Aorta (tissue), 5 donors: ENCODE results near the gene C4orf50. TPM values are rescaled to one million over a fixed set of nuclear protein-coding genes. Genes with fewer than 3 reads are reported as not detected.
A peak's percentile ranks its signal among the peaks of the same experiment; 100 is the strongest.

Source experiments
- ATAC-seq: fragments of 200-7000 bp; cut with Tn5 transposase; one replicate; pipeline ENCODE4 v1.9.1; 2022; ENCODE audit warnings: moderate library complexity; ENCODE audit not compliant: low FRiP score
- DNase-seq, 2 donors: peaks; one replicate each; pipeline ENCODE4 v3.0.0-alpha.2; 2020
- H3K27ac ChIP-seq, 2 donors: one replicate each; pipeline ENCODE4 v1.5.1; 2013; ENCODE audit warnings: low read length in 2 of 2, mild to moderate bottlenecking in 2 of 2, moderate library complexity in 2 of 2, control low read depth in 1 of 2, inconsistent platforms in 1 of 2, low read depth in 1 of 2
- H3K27me3 ChIP-seq, 2 donors: one replicate each; pipeline ENCODE4 v1.6.1; 2013; ENCODE audit warnings: control low read depth in 1 of 2, low read length in 1 of 2, mild to moderate bottlenecking in 1 of 2, moderate library complexity in 1 of 2; ENCODE audit not compliant: insufficient read depth in 2 of 2, control insufficient read depth in 1 of 2
- H3K36me3 ChIP-seq, 2 donors: one replicate each; pipeline ENCODE4 v1.6.1; 2013; ENCODE audit warnings: control low read depth in 1 of 2, low read length in 1 of 2, mild to moderate bottlenecking in 1 of 2; ENCODE audit not compliant: insufficient read depth in 2 of 2, control insufficient read depth in 1 of 2
- H3K4me1 ChIP-seq, 2 donors: one replicate each; pipeline ENCODE4 v1.6.1; 2013; ENCODE audit warnings: low read length in 2 of 2, control low read depth in 1 of 2, mild to moderate bottlenecking in 1 of 2, moderate library complexity in 1 of 2; ENCODE audit not compliant: insufficient read depth in 2 of 2, control insufficient read depth in 1 of 2
- H3K4me3 ChIP-seq, 2 donors: one replicate each; pipeline ENCODE4 v1.5.1; 2013; ENCODE audit warnings: low read length in 2 of 2, control low read depth in 1 of 2, mild to moderate bottlenecking in 1 of 2
- H3K9me3 ChIP-seq: one replicate; pipeline ENCODE4 v1.6.1; 2013; ENCODE audit warnings: mild to moderate bottlenecking, low read length; ENCODE audit not compliant: control insufficient read depth
- WGBS, 2 donors: extraction: QIAGEN DNeasy Blood & Tissue Kit; methylation state at CpG; one replicate each; pipeline ENCODE4 v1.1.7; 2013; 5-methylcytosine and 5-hydroxymethylcytosine counted together
- intact Hi-C, 2 donors: fragments of 100-400 bp; cut with DNase I; formaldehyde crosslinking; loops; one replicate each; pipeline versions ENCODE4 v1.14.2 to v1.15.0; 2022
- polyA plus RNA-seq, 2 donors: library from polyadenylated mRNA; stranded (reverse); fragments of 200-250 nt; gene quantifications; one replicate each; pipeline ENCODE4 v1.2.3, GENCODE V29; 2013
- total RNA-seq, 2 donors: library from RNA; stranded (reverse); fragmentation: NEBNext Ultra II Directional; extraction: Animal tissue kit (Norgen Biotek cat#: 25700); gene quantifications; one replicate each; pipeline ENCODE4 v1.2.1, GENCODE V29; 2021
- donor health status: healthy with polysubstance abuse.
- donor health status: Bipolar disorder and iron deficiency.
- donor health status: DM: no; HTN: no; CAD: no.
- donor health status: DM: no; HTN: no; CAD: no.
- donor health status: DM: yes; HTN: yes; CAD: no.

C4orf50 gene
- total and polyA plus RNA-seq, 4 donors: 0.03 to 0.06 TPM; not detected in 2

- WGBS, 2 donors: 70 to 77% methylated on average over 20 of the region's 20 CpGs
- Histone ChIP-seq H3K27ac (no peak overlapping the region), H3K36me3 (no peaks in the 10 kb centered on the region), H3K4me3 (no peak overlapping the region), H3K4me1 (no peaks in the 10 kb centered on the region), H3K9me3 (no peaks in the 10 kb centered on the region), H3K27me3 (no peaks in the 10 kb centered on the region)
- ATAC-seq (no peak), DNase-seq (peak in 1 of 2 donors; percentile 21)
- intact Hi-C loops: no loop called here
Observed at GRCh38 chr4:6024313-6024960, 6.2 kb upstream of the C4orf50 start.

DNA sequence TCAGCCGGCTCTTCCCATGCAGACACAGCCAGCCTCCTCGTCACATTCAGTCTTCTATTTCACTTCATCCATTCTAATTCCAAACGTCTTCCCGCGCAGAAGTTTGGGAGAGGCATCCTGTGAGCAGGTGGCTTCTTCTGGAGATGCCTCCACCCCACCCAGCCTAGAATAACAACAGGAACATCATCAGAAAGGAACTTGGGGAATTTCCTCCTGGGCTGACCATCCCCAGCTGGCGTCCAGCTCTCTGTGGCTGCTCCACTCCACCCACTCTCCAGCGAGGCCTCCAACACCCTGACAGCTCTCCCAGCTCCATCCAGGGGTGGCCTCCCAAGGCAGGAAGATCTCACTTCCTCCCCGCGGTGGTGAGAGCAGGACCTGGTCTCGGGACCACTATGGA, 5.5 kb upstream of the C4orf50 start:
- no peak for DNase-seq
- intact Hi-C loops: no loop called here
- Histone ChIP-seq H3K36me3 (no peaks in the 10 kb centered on the region), H3K27ac (no peak overlapping the region), H3K4me3 (no peak overlapping the region), H3K27me3 (no peaks in the 10 kb centered on the region), H3K9me3 (no peaks in the 10 kb centered on the region), H3K4me1 (no peaks in the 10 kb centered on the region)
- no peak for ATAC-seq
- 82 to 88% methylated on average over 10 of the region's 10 CpGs for WGBS, 2 donors

GRCh38 chr4:6022607-6023288, 4.5 kb upstream of the C4orf50 start:
- H3K27ac ChIP-seq: no peak overlapping the region
- 74 to 82% methylated on average over 30 of the region's 30 CpGs for WGBS, 2 donors
- ATAC-seq (no peak), DNase-seq (no peak)
- no peaks in the 10 kb centered on the region for H3K4me1 ChIP-seq
- no peaks in the 10 kb centered on the region for H3K9me3 ChIP-seq
- intact Hi-C loops: no loop called here
- no peaks in the 10 kb centered on the region for H3K27me3 ChIP-seq
- no peaks in the 10 kb centered on the region for H3K36me3 ChIP-seq
- H3K4me3 ChIP-seq: no peak overlapping the region

DNA sequence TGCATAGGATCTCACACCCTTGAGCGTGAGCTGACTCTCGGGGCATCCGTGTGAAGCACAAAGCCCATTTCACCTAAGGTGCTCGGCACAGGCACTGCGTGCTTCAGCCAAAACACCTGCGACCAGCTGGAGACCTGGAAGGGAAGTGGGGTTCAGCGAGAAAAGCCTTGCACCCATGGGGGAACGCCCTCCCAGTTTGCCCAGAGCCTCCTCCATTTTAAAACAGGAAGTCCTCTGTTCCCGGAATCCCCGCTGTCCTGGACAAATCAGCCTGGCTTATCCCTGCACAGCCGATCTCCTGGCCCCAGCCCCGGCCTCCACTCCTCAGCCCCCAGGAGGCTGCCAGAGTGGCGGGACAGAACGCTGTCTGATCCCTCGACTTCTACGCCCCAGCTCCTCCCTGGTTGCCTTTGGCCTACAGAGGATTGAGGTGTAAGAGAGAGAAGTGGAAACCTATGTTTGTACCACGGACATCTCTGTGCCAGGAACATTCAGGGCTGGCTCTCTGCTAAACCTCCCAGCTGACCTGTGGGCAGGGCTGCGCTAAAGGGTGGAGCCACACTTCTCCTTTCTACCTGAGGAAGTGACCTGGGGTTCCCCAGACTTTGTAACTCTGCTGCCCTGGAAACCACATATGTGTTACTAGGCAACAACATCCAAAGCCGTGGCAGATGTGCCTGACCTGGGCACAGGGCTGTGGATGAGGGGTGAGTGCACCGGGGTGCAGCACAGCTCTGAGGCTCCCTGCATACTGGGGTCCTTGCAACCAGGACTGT, 3.8 kb upstream of the C4orf50 start:
- H3K4me3 ChIP-seq: no peak overlapping the region
- DNase-seq (no peak), ATAC-seq (no peak)
- intact Hi-C loops: no loop called here
- WGBS, 2 donors: 84 to 85% methylated on average over 20 of the region's 20 CpGs
- no peaks in the 10 kb centered on the region for H3K9me3 ChIP-seq
- no peaks in the 10 kb centered on the region for H3K36me3 ChIP-seq
- no peaks in the 10 kb centered on the region for H3K4me1 ChIP-seq
- no peaks in the 10 kb centered on the region for H3K27me3 ChIP-seq
- H3K27ac ChIP-seq: no peak overlapping the region

- no peaks in the 10 kb centered on the region for H3K4me1 ChIP-seq
- 82 to 84% methylated on average over 8 of the region's 8 CpGs for WGBS, 2 donors
- no peaks in the 10 kb centered on the region for H3K27me3 ChIP-seq
- no peak overlapping the region for H3K27ac ChIP-seq
- no peaks in the 10 kb centered on the region for H3K9me3 ChIP-seq
- no peak overlapping the region for H3K4me3 ChIP-seq
- DNase-seq (no peak), ATAC-seq (no peak)
- no peaks in the 10 kb centered on the region for H3K36me3 ChIP-seq
- intact Hi-C loops: no loop called here
Observed at GRCh38 chr4:6020613-6021012, 2.4 kb upstream of the C4orf50 start.

- WGBS, 2 donors: 31 to 34% methylated on average over 22 of the region's 22 CpGs
- intact Hi-C loops: no loop called here
Observed at GRCh38 chr4:6019316-6020263, 1.4 kb upstream of the C4orf50 start.

GRCh38 chr4:6017800-6018199, 431 bp downstream of the C4orf50 start:
- no peak for DNase-seq
- H3K27me3 ChIP-seq: no peaks in the 10 kb centered on the region
- no peak for ATAC-seq

More at GRCh38 chr4:6019316-6020263, 1.4 kb upstream of the C4orf50 start:
- DNase-seq (no peak), ATAC-seq (no peak)
- Histone ChIP-seq H3K27me3 (no peaks in the 10 kb centered on the region), H3K36me3 (no peaks in the 10 kb centered on the region), H3K27ac (no peak overlapping the region), H3K9me3 (no peaks in the 10 kb centered on the region), H3K4me3 (no peak overlapping the region), H3K4me1 (no peaks in the 10 kb centered on the region)

DNA sequence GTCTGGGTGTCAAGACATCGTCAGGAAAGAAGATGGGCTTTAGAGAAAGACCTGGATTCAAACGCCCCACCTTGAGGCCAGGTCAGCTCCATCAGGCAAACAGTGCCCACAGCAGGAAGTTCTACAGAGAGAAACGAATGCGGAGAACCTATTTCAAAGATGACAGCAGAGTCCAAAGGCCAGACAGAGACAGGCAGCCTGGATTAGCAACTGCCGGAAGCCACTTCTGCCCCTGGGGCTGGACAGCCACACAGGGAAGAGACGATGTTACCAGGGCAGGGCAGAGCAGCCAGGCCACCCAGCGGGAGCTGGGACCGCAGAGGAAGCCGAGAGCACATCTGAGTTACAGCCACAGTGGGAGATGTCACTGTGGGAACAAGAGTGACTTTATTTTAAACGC, 1.2 kb downstream of the C4orf50 start:
- Histone ChIP-seq H3K27me3 (no peaks in the 10 kb centered on the region), H3K4me3 (no peak overlapping the region), H3K27ac (no peak overlapping the region), H3K4me1 (no peaks in the 10 kb centered on the region), H3K36me3 (no peaks in the 10 kb centered on the region), H3K9me3 (no peaks in the 10 kb centered on the region)
- WGBS, 2 donors: 65 to 67% methylated on average over 10 of the region's 10 CpGs
- intact Hi-C loops: no loop called here
- ATAC-seq: no peak
- DNase-seq: no peak

More at GRCh38 chr4:6017800-6018199, 431 bp downstream of the C4orf50 start:
- H3K27ac ChIP-seq: no peak overlapping the region
- H3K36me3 ChIP-seq: no peaks in the 10 kb centered on the region
- intact Hi-C loops: no loop called here
- no peak overlapping the region for H3K4me3 ChIP-seq
- no peaks in the 10 kb centered on the region for H3K9me3 ChIP-seq
- 86 to 92% methylated on average over 10 to 11 of the region's 11 CpGs for WGBS, 2 donors
- no peaks in the 10 kb centered on the region for H3K4me1 ChIP-seq
